GM21381 (cell line): ENCODE measurements around the gene PPP1R12A.
A peak's percentile ranks its signal among the peaks of the same experiment; 100 is the strongest.
"Not testable (repeated sequence)": the region's sequence is repeated elsewhere in the genome, so short reads cannot be mapped to it uniquely, and the experiment has no call there.

Source experiments
- ATAC-seq: cut with Tn5 transposase; IDR thresholded peaks from one replicate; pipeline ENCODE4 v1.9.1; 2021; ENCODE audit warnings: mild to moderate bottlenecking, moderate library complexity; ENCODE audit not compliant: unreplicated experiment

PPP1R12A gene

DNA sequence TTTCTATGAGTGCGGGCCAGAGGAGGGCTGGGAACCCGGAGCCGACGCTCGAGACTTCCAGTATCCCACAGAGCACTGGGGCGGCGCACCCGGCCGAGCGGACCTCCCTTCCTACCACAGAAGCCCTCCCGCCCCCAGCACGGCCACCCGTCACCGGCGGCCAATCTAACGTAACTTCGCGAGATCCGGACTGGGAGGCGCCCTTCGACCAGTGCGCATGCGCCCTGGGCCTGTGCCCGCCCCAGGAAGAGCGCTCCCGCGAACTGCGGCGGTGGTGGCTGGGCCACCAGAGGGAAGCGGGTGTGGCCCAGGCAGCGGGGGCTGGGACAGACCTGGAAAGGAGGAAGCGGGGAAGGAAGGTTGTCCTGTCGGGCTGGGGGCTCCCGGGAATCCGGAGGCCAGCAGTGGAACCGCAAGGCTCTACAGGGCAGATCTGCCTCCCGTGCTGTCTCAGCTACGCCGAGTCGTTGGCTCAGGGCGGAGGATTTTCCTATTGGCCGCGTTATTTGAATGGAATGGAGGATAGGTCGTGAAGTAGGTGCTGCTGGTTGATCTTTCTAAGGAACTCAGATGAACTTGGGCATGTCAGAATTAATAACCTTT, at the start of gene PPP1R12A:
PPP1R12A (minus strand) TSS at position 77 of the 603 bp plus-strand sequence. CDS start 166 bp downstream, outside the sequence.
- peak; percentile 89 for ATAC-seq

DNA sequence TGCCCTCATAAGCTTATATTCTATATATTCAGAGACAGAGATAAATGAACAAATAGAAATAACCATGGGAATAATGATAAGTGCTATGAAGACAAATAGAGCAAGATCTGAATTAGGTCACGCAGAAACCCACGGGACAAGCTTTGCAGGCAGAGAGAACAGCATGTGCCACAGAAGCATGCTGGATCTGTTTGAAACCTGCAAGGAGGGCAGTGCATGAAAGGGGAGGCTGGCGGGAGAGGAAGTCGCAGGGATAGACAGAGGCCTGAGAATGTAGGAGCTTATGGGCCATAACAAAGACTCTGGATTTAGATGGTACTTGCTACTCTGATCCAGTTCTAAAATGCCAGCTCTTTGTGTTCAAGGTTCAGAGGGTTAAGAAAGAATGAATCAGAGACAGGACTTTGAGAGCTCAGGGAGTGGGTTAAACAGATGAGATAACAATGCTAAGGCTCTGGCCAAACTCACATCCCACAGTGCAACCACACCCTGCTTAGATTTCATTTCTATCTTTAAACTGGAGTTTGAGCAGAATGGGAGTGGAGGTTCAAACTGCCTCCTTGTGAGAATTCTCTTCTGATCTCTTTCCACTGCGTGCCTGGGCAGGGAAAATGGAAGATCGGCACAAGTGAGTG, 49.2 kb upstream of the PPP1R12A start:
- no peak for ATAC-seq

DNA sequence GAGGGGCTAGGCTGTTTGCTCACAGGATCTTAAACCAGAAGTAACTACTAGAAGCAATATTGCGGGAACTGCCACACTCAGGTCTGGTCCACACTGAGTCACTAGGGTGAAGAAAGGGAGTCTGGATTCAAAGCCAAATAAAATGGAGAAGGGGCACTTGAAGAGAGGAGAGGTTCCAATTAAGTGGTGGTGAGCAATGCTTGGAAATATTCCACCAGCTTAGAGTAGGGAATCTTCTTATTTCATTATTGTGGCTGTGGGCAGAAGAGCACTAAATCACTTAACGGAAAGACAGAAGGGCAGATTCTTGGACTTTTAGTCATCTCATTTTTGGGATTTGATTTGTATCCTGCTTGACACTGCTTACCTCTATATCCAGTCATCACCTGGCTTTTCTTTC, 48.6 kb upstream of the PPP1R12A start:
- no peak for ATAC-seq

DNA sequence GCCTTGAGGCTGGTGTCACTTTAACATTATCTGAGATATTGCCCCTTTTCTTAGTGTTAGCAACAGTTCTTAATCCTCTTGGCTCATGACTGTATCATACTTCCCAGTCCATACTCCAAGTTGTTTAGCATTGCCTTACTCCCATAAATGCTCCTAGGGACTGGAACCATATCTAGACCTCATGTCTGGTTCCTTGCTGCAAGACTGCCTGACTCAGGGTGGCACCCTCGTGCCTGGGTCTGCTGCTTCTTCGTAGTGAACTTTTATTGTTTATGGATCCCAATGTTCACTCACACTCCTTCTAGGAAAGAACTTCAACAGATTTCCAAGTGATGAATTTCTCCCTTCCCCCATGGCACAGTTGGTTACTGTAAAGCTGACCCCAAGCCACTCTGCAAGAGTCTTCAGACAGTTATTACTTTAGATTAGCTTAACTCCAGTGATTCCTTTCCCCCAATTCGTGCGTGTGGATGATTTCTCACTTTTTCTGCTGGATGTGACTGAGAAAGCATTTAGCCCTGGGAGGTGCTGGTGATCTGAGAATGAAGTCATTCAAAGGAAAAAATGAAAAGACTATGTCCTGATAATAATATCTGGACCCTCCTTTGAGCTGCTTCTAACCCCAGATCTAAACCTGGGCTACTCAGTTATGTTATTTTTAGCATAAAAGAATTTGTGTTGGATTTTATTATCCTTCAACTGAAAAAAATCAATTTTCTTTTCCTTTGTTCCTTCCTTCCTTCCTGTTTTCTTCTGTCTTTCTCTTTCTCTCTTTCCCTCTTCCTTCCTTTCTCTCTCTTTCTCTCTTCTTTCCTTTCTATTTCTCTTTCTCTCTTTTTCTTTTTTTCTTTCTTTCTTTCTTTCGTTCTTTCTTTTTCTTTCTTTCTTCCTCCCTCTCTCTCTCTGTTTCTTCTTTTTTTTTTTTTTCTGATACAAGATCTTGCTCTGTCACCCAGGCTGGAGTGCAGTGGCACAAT, 47.5 kb upstream of the PPP1R12A start:
- no peak for ATAC-seq

DNA sequence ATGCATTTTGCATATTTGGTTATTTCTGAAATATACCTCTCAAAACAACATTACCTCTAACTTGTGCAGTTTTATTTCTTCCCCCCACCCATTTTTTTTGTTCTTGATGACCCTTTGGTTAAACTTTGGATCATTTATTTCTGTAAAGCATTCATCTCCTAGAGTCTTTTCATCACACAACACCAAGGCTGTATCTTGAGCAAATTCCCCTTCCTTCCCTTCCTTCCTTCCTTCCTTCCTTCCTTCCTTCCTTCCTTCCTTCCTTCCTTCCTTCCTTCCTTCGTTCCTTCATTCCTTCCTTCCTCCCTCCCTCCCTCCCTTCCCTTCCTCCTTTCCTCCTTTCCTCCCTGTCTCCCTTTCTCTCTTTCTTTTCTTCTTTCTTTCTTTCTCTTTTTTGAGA, 43.8 kb upstream of the PPP1R12A start:
- no peak for ATAC-seq

DNA sequence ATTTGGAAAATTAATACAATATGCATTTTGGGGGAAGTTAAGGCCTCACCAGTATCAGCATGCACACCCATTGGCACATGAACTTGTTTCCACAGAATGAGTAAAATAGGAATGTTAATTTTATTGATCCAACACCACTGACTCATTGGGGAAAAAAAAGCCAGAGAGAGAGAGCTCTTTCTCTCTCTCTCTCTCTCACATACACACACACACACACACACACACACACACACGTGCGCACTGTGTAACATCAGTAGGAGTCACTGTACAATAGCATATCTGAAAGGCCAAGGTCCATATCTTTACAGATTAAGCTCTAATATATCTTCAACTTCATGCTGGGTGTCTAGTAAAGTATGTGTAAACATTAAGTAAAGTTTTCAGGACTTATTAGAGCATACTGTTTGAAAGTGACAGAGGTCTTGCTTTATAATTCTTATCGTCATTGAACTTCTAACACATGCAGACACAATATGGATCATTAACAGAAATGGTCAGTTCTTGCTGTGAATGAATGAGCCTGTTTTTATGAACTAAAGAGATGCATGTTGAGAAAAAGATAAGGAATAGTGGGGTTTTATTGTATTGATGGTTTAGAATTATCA, 43.1 kb upstream of the PPP1R12A start:
- not testable (repeated sequence) for ATAC-seq

DNA sequence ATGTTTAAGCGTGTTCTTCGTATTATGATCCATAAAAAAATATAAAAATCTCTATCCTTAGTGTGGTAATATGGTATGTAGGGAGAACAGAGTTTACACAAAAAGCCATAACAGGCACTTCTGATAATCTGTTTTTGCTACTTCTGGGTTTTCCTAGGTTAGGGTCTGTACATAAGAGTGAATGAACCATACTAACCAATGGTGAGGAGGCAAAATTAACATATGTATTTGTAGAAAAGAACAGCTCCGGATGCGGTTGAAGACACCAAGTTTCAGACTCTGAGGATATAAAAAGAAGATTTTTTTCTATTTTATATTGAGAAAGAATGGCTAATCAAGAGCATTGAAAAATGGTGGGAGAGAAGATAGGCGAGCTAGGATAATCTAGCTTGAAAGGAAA, 40.2 kb upstream of the PPP1R12A start:
- ATAC-seq: no peak

DNA sequence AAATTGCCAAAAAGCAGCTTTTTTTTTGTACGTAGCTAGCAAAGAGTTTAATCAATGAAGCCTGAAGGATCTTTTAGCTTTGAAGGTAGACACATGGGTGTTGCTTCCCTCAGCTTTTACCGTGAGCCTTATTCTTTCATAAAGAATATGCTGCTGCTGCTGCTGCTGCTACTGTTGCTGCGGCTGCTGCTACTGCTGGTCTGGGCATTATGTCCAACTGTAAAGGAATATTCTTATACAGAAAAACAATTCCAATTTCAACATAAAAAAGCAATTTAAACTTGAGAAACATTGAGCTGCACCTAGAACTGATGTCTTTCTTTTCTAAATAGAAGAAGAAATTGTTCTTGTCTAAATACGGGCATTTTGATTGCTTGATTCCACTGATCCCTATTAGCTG, 38.9 kb upstream of the PPP1R12A start:
- no peak for ATAC-seq

DNA sequence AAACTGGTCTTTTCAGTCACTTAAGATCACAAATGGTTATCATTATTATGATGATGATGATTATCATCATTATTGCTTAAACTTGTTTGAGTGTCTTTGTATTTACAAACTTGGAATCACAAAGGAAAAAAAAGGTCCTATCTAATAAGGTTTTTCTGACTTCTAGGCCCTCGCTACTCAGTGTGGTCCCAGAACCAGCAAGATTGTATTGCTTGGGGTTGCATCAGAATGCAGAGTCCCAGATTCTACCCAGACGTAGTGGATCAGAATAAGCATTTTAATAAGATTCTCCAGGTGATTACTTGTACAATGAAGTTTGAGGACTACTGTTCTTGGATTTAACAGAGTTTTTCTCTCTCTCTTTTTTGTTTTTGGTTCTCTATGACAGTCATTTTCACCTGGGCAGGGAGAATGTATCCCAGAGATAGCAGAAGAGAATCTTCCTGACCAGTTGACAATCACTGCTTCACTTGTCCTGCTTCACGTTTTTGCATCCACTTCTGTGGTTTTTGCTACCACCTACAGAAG, 29.3 kb upstream of the PPP1R12A start:
- ATAC-seq: no peak

DNA sequence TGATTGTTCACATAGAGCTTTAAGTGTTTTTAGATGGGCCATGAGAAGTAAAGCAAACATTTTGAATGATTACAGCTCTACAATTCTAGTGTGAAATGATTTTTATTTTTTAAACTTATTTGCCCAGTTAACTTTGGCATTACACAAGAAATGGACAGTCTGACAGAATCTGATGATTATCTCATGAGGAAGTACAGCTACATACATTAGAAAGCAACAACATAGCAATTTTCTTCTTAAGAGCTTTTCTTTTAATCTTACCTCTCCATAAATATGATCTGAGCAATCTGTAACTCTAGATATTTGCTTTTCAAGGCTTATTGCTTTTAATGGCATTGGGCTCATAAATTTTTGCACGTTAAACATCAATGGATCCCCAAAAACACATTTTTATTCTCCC, 26.5 kb upstream of the PPP1R12A start:
- ATAC-seq: no peak

DNA sequence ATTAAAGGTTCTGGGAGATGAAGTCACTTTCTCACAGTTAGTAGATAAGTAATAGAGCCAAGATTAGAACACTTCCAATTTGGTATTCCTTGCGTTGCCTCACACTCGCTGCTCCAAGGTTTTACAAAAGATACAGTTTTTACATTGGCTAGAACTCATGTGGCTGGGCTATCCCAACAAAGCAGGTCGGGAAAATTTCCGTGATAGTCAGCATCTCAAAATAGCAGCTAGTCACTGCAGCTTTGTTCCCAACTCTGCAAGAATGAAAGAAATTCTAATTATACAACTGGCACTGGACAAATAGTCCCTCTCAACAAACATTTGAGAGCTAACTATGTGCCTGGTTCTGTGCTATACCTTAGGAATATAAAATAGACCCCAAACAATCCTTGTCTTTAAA, 24.6 kb upstream of the PPP1R12A start:
- ATAC-seq: no peak

DNA sequence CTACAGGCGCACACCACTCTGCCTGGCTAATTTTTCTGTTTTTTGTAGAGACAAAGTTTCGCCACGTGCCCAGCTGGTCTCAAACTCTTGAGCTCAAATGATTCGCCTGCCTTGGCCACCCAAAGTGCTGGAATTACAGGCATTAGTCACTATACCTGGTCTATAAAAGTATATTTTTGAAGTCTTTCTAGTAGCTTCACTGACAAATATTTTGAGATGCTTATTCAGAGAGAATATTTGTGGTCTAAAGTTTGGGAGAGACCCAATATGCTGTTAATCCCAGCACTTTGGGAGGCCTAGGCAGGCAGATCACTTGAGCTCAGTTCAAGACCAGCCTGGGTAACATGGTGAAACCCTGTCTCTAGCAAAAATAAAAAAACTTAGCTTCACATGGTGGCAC, 22.0 kb upstream of the PPP1R12A start:
- ATAC-seq: no peak

DNA sequence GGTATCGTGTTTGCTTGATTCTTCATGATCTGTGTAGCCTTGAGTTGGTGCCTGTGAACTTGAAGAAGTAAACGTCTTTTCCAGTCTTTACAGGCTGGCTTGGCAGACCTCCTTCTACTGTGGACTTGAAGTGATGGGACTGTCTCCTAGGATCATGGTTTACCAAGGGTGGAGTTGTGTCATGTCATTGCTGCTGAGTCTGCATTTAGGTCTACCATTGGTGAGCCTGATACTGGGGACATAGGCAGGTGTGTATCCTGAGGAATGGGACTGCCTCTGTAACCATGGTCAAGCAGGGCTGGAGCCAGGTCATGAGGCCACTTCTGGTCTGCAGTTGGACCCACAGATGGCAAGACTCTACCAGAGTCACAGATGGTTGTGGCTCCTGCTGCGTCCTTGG, 20.7 kb upstream of the PPP1R12A start:
- no peak for ATAC-seq

DNA sequence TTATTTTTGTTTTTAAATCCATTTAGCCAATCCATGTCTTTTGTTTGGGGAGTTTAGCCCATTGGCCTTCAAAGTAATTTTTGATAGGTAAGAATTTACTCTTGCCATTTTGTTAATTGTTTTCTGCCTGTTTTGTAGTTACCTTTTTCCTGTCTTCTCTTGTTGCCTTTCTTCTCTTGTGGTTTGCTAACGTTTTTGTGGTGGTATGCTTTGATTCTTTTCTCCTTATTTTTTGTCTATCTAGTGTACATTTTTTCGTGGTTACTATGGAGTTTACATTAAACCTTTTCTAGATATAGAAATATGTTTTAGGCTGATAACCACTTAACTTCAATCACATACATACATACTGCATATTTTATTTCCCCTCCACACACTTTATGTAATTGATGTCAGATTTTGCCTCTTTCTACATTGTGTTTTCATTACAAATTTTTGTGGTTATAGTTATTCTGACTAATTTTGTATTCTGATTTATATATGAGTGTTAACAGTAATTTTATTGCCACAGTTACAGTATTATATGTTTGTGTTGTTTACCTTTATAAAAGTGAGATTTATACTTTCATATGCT, 19.2 kb upstream of the PPP1R12A start:
- ATAC-seq: no peak

DNA sequence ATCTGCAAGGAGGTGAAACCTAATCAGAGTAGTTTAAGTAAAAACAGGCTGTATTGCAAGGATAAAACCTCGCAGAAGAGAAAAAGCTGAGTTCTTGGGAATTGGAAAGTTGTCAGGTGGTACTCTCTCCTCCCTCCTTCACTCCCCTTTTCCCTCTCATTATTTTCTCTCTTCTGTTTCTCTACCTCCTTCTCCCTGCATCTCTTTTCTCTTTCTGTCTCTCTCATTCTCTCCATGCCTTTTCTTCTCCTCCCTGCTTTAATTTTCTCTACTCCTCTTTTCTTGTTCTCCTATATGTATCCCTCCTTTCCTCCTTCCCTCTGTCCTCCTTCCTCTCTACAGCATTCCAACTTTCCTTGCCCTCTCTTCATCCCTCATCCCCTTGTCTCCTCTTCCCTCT, 14.2 kb upstream of the PPP1R12A start:
- no peak for ATAC-seq

DNA sequence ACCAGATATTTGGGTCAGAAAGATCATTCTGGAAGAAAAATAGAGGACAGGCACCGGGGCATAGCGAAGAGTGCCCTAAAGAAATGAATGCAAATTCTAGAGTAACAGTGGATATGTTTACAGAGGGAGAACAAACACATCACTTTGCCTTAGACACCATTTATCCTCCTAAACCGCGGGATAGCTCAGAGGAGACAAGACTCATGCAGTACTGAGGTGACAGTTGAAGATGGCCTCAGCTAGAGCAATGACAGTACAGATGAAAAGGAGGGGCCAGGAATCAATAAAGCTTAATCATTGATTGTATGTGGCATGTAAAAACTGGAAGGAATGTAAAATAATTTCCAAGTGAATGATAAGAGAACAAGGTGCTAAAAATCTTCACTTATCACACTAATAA, 10.5 kb upstream of the PPP1R12A start:
- no peak for ATAC-seq

DNA sequence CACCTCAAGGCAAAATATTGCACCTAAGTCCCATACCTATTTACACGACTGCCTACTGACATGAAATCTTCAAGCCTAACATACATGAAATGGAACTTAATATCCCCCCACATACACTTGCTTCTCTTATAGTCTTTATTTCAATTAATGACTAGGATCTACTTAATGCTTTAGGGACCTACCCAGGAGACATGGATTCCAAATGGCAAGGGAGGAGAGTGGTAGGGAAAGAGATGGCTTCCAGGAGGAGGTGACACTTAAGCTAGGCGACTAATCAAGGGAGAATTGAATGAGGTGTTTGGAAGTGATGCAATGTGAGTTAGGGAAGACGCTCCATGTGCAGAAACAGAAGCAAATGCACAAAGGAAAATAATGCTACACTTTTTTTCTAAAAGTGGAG, 9.7 kb upstream of the PPP1R12A start:
- ATAC-seq: no peak

DNA sequence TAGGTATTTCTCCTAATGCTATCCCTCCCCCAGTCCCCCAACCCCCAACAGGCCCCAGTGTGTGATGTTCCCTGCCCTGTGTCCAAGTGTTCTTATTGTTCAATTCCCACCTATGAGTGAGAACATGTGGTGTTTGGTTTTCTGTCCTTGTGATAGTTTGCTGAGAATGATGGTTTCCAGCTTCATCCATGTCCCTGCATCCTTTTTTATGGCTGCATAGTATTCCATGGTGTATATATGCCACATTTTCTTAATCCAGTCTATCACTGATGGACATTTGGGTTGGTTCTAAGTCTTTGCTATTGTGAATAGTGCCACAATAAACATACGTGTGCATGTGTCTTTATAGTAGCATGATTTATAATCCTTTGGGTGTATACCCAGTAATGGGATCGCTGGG, 7.9 kb upstream of the PPP1R12A start:
- not testable (repeated sequence) for ATAC-seq

DNA sequence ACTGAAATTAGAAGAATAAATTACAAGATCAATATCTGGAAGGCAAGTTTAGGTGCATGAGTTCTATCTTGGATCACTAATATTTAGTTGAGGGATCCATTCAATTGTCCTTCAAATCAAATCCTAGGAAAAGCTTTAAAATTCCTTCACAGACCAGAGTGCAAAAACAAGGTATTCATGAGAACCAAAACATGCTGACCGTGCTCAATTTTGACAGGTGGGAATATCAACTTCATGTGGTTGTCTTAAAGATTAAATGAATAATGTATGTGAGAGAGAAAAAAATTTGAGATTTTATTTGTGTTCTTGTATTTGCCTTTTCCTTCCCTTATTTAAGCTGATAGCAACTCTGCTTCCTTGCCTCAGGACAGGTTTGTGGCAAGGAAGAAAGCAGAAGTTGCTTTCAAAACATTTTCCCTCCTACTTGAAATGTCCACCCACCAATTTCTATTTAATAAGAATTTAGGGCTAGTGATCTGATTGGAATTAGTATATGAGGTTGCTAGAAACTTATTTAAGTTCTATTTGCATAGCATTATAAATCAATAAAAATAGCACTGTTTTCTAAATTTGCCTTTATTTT, 4.9 kb upstream of the PPP1R12A start:
- ATAC-seq: no peak

DNA sequence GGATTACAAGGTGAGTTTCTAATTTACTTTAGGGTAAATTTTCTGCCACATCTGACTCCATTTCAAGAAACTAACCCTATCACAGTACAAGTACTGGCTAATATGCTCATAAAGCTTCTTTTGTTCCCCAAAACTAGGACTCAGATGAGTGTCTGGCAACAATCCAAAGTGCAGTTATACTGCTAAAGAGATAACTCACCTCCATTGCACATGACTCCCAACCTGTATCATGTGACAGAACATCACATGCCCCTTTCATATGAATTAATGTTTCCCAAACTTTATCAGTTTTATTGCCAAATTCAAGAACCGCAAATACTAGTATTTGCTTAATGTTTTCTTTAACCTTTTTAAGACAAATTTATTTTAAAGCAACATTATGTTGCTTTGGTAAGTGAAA, 3.9 kb upstream of the PPP1R12A start:
- no peak for ATAC-seq
